Activated CD4-positive, alpha-beta T cell treated with anti-CD3 and anti-CD28 coated beads, Interleukin-2, amount 50 U/mL, for 16 hours (primary cell): ENCODE data around the gene PITPNC1.
"Not testable (repeated sequence)": the region's sequence is repeated elsewhere in the genome, so short reads cannot be mapped to it uniquely, and the experiment has no call there.

Source experiments
- DNase-seq: peaks from one replicate; pipeline ENCODE4 v3.0.0-alpha.2; 2020

PITPNC1 gene

DNA sequence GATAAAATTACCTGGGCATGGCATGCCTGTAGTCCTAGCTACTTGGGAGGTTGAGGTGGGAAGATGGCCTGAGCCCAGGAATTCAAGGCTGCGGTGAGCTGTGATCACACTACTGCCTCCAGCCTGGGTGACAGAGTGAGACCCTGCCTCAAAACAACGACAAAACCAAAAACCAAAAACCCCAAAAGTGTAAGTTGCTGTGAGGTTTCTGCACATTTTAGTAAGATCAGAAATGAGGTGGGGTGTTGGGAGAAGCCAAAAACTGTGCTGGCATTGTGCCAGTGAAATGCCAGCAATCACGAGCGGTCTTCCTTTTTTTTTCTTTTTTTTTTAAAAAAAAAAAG is 114.6 kb downstream of the PITPNC1 start:
- DNase-seq: no peak

DNA sequence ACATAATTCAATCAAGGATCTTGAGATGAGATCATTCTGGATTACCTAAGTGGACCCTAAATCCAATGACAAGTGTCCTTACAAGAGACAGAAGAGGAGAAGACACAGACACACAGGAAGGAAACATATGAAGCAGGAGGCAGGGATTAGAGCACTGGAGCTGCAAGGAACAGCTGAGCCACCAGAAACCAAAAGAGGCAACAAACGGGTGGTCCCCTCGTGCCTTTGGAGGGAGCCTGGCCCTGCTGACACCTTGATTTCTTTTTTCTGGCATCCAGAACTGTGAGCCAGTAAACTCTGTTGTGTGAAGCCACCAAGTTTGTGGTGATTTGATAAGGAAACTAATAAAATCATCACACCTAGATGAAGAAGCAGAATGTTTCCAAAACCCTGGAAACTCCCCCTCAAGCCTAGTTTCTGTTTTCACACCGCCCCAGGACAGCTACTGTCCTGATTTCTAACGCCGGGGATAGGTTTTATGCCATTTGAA is 115.2 kb downstream of the PITPNC1 start:
- DNase-seq: no peak

DNA sequence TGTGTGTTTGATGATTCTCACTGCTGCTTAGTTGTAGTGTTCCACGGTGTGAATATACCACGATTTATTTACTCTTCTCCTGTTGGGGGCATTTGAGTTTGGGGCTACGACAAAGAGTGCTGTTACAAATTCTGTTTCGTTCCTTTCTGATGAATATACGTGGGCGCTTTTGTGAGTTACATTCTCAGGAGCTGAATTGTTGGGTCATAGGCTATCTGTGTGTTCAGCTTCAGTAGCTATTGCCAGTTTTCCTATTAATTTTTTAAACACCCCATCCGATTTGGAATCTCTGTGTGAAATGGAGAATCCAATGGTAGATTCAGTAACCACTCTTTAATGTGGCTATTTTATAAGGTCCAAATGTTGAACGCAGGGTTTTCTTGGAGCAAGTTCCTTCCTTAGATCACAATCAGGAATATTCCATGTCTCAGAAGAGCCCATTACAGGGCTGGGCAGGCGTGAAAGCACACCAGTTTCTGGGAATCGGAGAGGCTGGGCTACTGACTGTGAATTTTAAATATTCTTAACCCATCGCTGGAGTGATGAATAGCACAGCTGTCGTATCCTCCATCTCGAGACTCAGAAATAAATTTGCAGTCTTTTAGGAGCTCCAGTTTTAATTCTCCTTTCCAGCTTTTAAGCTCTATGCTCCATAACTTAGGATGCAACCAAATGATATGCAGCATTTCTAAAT is 115.9 kb downstream of the PITPNC1 start:
- no peak for DNase-seq

DNA sequence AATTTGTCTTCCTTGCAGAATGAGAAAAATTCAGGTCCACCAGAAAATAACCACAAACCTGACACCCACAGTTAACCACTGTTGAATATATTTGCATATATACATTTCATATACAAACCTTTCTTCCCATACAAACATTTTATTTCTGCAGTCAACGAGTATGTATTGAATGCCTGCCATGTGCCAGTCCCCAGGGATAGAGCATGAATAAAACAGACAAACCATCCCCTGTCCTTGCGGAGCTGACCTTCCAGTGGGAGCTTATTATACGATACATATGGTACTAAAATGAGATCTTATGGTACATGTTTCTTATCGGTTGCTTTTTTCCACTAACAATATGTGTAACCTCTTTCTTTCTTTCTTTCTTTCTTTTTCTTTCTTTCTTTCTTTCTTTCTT is 116.7 kb downstream of the PITPNC1 start:
- DNase-seq: no peak

DNA sequence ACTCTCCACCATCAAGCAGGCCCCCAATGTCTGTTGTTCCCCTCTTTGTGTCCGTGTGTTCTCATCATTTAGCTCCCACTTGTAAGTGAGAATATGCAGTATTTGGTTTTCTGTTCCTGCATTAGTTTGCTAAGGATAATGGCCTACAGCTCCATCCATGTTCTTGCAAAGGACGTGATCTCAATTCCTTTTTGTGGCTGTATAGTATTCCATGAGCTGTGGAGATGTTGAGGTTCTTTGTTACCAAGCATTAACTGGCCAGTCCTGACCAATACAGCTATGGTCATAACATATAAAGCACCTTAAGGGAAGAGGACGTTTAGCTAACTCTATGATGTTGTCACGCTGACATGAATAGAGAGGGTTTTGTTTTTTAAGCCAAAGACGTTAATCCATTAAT is 118.5 kb downstream of the PITPNC1 start:
- not testable (repeated sequence) for DNase-seq

DNA sequence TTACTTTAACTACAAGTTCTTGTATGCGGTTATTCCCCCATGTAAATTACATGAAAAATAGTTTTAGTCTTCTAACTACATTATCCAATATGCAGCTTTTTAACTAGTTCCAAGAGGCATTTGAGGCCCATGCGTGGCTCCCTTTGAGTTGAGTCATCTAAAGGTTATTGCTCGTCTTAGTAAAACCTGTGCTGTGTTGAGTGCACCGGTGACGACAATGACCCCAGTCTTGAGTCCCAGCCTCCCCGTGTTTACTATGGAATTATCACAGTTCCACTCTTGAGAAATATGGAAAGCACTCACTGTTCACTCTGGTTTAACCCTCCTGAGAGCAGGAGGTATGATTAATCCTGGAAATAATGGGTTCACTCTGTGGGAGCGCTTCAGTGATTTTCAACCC is 119.2 kb downstream of the PITPNC1 start:
- DNase-seq: no peak

DNA sequence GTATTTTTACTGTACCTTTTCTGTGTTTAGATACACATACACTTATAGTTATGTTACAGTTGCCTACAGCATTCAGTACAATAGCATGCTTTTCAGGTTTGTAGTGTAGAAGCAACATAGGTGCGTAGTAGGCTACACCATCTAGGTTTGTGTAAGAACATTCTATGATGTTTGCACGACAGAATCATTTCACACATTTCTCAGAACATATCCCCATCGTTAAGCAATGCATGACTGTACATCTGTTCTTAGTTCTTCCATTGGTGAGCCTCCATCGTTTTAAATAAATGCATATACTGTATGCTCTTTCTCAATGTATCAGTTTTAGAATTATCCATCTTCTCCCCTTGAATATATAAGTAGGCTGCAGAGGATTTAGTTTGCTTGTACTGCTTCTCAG is 122.6 kb downstream of the PITPNC1 start:
- no peak for DNase-seq

DNA sequence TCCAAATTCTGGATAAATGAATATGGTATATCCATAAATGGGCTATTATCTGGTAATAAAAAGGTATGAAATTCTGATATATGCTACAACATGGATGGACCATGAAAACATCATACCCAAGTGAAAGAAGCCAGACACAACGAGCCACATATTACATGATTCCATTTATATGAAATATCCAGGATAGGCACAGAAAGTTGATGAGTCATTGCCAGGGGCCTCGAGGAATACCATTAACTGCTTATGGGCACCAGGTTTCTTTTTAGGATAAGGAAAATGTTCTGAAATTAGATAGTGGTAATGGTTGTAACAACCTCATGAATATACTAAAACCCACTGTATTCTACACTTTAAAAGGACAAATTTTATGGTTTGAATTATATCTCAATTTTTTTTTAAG is 123.2 kb downstream of the PITPNC1 start:
- no peak for DNase-seq

DNA sequence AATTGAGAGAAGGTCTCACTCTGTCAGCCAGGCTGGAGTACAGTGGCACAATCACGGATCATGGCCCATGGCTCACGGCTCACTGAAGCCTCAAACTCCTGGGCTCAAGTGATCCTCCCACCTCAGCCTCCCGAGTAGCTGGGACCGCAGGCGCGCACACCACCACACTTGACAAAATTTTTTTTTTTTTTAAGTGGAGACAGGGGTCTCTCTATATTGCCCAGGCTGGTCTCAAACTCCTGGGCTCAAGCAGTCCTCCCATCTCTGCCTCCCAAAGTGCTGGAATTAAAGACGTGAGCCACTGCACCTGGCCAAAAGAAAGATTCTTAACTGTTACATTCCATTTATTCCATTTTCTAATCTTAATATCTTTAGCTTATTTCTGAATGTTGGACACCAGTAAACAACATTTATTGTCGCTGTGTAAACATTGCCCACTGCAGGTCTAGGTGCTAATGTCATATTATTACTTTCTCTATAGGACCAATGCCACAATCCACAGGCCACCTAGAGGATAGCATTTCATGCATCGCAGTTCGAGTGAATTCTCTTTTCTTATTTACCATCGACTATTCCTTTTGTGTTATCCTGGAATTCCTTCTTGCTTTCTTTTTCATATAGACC is 123.7 kb downstream of the PITPNC1 start:
- no peak for DNase-seq

DNA sequence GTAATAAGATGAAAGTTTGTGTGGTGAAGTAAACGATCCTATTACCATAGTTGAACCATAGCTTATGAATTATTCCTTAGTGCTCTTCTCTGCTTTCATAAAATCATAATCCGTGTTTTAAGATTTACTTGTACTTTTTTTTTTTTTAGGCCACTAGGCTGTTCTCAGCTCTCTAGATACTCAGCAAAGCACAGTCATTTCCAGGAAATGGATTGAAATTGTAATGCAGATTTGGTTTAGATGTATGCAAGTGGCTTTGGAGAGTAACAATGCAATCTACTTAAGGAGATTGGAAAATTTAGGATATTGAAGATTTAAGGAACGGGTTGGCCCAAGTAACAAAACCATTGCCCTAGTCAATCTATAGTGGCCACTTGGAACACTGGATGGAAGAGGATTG is 125.1 kb downstream of the PITPNC1 start:
- no peak for DNase-seq

DNA sequence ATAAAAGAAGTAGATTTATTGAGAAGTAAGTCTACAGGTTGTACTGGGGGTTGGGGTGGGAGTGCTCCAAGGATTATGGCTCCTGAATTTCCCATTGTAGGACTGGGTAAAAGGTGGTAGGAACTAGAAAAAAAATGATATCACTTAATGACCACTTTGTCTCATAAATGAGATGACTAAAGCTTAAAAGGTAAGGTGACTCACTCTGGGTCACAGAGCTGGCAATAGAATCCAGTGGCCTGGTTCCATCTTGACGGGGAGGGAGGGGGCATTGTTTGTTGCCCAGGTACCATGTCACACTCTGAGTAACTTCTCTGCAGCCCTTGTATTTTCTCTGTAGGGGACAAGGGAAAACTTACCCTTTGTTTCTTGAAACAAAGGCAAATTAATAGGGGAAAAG is 126.1 kb downstream of the PITPNC1 start:
- no peak for DNase-seq

DNA sequence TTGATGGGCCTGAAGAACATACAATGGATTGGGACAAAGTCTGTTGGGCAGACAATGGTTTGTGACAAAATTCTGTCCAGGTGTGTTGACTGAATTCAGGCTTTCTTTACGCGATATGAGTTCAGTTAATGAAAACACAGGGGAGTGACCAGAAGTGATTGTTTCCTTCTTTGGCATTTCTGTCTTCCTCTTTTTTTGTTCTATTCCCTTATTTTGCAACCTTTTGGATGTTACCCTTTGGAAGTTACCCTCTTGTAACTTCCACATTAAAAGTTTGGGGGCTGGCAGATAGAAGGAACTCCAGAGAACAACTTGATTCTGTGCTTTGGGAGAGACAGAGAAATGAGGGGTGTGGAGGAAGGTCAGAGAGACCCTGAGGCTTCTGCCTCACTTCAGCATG is 126.7 kb downstream of the PITPNC1 start:
- no peak for DNase-seq

DNA sequence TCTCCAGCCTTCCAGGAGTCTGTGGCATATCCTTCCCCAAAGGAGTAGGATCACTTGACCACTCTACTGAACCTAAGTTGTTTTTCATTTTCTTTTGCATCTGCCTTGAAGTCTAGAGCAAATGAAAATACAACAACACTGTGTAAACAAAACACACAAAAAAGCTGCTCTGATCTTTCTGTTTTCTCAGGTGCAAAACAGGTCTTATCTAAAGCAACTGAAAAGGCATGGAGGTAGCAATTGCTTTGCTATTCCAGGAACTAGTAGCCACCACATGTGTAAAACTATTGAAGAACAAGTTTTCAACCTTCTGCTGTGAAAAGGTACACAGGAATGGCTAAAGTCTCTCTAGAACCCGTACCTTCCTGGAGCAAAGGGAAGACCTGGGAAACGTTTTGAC is 127.1 kb downstream of the PITPNC1 start:
- DNase-seq: no peak

DNA sequence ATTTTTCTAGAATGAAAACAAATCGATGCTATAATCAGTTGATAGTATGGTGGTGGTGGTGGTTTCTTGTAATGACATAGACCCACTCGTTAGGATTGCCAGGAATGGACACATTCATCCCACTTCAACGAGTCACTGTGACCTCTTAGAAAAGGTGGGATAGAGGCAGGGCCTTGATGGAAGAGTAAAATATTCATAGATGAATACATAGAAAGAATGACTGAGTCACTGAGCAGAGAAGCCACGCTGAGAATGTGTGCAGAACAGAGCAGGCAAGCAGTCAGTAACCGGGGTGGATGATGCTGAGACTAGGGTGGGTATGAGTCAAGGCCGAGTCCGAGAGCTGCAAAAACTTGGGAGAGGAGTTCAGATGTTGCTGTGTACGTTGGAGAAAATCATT is 129.9 kb downstream of the PITPNC1 start:
- DNase-seq: no peak

DNA sequence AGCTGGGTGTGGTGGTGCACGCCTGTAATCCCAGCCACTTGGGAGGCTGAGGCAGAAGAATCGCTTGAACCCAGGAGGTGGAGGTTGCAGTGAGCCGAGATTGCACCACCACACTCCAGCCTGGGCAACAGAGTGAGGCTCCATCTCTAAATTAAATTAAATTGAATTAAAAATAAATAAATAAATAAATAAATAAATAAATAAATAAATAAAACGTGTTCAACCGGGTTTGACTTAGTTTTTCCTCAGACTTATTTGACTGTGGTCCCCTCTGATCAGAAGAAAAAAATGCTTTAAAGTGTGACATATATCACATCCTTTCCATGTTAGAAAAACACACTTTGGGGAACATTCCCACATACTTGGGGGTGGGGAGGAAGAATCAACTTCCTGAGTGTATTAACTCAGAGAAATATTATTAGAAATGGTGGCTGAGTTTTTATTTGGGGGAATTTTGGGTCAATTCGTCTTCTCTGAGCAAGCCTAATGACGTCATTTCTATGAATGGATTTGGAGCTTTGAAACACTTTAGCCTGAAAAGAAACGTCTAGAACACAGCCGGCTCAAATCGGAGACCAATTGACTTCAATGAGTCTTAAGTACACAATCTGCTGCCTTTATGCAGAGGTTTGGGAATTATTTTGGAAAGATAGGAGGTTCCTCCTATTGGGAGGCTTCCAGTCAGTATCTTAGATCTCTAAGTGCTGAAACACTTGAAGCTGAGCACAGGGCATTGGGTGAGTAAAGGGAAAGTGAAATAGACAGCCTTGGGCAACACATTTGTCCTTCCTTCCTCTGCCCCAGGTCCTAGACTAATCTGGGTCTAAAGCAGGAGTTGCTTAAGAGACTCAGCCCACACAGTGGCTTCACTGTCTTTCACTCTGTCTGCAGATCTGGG is 132.6 kb downstream of the PITPNC1 start:
- DNase-seq: no peak

DNA sequence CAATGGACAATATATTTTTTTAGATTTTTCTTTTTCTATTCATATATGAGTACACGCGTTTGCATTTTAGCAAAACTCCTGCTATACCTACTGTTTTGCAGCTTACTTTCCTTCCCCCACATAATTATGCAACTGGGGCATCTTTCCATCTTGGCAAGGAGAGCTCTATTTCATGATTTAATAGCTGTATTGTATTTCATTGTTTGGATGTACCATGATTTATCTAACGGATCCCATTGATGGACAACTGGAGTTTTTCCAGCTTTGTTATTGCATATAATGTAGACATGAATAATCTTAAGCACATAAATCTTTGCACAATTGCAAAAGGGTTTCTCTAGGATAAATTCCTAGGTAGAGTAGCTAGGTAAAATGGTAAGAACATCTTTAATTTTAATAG is 133.9 kb downstream of the PITPNC1 start:
- DNase-seq: no peak

DNA sequence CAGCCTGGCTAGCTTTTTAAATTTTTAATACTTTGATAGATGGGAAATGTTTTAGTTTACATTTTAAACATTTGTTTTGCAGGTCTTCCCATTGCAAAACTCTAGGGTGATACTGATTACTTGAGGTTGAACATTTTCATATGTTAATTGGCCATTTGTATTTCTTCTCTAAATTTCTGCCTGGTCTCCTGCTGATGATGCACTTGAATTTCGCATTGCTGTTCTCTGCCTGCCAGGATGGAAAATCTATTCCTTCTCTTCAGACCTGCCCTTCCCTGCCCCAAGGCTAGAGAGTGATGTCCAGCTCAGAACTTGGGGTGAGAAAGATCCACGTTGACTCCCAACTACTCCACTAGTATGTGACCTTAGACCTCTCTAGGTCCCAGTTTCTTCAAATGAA is 134.7 kb downstream of the PITPNC1 start:
- DNase-seq: no peak

DNA sequence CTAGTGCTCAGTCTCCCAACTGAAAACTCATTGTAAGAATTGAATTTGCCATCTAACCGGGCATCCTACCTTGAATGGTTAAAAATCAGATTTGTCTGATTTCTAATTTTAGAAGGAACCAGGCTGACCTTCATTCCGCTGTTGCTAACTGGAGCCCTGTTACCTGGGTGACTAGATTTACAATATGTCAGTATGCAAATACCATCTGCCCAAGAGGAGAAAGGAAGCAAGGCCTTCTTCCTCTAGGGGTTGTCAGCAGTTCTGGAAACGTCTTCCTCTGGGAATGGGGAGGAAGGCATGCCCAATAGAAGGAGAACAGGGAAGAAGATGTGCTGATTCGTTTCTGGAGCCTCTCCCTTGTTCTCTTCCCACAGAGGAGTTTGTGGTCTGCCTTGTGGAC is 137.9 kb downstream of the PITPNC1 start:
- DNase-seq: no peak

DNA sequence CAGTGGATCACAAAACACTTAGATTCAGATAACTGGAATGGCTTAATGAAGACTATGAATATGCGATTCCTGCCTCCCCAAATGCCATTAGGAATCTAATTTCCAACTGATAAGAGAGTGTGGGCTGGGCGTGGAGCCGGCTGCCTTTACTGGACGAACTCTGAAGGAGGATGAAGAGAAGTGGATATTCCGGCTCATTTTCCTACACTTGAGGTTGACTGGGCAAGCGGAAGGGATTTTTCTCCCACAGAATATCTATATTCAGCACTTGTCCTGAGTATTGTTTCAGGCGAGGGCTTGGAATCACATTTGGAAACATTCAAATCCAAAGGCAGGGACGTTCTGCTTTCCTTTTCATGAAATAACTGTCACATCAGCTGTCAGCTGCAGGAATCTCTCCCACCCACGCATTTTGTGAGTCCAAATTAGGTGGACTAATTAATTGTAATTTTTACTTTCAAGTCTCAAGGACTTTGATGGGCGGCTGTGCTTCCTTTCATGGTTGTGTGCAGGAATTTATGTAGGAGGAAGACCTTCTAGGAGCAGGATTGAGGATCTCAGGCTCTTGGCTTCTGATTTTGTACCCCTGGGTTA is 138.5 kb downstream of the PITPNC1 start:
- DNase-seq: no peak

DNA sequence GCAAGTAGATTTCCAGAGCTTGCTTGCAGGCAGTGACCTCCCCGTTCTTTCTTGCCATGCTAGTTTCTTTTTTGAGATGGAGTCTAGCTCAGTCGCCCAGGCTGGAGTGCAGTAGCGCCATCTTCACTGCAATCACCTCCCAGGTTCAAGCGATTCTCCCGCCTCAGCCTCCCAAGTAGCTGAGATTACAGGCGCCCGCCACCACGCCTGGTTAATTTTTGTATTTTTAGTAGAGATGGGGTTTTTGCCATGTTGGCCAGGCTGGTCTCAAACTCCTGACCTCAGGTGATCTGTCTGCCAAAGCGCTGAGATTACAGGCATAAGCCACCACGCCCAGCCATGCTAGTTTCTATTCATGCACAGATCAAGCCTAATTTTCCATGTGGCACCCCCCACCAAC is 139.5 kb downstream of the PITPNC1 start:
- DNase-seq: not testable (repeated sequence)

DNA sequence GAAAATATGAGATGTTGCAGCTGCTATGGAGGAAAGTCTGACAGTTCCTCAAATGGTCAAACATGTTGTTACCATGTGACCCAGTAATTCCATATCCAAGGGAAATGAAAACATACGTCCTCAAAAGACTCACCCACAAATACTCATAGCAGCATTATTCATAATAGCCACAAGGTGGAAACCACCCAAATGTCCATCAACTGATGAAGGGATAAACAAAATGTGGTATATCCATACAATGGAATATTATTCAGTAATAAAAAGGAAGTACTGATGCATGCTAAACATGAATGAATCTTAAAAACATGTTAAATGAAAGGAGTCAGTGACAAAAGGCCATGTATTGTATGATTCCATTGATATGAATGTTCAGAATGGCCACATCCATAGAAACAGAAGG is 140.2 kb downstream of the PITPNC1 start:
- no peak for DNase-seq

DNA sequence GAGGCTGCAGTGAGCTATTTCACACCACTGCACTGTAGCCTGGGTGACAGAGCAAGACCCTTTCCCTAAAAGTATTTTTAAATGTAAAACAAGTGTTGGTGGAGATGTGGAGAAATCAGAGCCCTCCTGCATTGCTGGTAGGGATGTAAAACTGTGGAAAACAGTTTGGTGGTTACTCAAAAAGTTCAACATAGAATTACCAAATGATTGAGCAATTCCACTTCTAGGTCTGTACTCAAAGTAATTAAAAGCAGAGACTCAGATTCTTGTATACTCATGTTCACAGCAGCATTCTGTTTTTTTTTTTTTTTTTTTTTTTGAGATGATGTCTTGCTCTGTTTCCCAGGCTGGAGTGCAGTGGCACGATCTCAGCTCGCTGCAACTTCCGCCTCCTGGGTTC is 141.8 kb downstream of the PITPNC1 start:
- DNase-seq: no peak

DNA sequence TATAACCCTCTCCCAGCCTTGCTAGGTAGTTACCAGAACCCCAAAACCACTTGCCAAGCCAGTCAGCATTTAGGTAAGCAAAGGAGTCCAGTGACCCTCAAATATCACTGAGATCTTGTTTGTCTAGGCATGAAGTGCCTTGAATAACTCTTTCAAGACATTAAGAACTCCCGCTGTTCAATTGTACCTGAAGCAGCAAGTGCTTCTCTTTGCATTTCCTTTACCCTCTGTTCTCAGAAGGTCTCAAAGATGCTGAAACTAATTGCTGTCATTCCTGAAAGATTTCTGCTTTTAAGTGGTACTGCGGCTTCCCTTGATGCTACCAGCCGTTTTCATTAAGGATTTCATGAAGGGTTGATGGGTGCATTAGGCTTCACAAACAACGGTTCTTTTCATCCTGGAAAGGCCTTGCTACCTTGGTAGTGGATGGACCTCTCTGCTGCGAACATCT is 142.7 kb downstream of the PITPNC1 start:
- DNase-seq: no peak
